KBM-7 (cell line): Measurements from ENCODE around the gene HSP90AB1.

Source experiments
- DNase-seq: peaks from one replicate; pipeline ENCODE4 v3.0.0-alpha.2; 2015
- in situ Hi-C: fragments of 300-500 bp; cut with MboI; formaldehyde crosslinking; loops from 2 replicates; pipeline ENCODE4 v1.14.3; 2020; ENCODE audit warnings: low sequenced_read_pairs, low pct_unique_long_range_greater_than_20kb, mixed read lengths

Gene HSP90AB1

DNA sequence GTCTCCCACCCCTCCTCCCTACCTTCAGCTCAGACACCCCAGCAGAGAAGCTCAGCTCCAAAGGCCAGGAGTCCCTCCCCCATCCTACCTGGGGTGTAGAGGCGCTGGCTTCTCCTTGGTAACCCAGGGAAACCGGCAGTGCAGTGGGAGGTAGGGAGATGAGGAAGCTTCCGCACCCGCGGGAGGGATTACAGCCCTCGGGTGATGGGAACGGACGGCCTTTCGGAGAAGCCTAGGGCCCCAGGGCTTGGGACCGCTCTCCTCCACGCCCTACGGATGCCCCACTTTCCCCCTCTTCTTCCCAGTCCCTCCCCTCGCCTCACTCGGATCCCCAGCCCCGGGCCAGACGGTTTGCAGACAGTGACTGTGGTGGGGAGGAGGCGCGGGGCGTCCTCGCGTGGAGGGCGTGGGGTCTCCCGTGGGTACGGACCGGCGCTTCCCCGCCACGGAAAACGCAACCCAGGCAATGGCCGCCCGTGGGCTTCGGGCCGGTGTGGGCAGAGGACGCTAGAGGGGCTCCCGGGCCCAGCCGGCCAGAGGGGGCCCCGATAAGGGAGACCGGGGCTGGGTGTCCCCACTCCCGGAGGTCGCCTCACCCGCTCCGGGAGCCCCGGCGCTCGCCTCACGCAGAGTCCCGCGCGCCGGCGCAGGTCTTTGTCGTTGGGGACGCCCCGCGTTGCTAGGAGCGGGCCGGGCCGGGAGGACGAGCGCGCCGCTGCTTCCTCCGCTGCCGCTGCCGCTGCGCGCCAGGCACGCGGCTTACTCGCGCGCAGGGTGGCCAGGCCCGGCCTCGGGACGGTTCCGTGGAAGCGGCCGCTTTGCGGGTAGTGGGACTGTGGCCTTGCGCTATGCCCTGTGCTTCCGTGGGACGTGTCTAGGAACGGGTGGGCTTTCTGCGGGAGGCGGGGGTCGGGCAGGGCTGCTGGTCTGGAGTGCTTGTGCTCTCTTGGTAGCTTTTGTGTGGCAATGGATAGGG, 50.5 kb downstream of the HSP90AB1 start:
- in situ Hi-C loops = no loop called here
- DNase-seq = no peak

DNA sequence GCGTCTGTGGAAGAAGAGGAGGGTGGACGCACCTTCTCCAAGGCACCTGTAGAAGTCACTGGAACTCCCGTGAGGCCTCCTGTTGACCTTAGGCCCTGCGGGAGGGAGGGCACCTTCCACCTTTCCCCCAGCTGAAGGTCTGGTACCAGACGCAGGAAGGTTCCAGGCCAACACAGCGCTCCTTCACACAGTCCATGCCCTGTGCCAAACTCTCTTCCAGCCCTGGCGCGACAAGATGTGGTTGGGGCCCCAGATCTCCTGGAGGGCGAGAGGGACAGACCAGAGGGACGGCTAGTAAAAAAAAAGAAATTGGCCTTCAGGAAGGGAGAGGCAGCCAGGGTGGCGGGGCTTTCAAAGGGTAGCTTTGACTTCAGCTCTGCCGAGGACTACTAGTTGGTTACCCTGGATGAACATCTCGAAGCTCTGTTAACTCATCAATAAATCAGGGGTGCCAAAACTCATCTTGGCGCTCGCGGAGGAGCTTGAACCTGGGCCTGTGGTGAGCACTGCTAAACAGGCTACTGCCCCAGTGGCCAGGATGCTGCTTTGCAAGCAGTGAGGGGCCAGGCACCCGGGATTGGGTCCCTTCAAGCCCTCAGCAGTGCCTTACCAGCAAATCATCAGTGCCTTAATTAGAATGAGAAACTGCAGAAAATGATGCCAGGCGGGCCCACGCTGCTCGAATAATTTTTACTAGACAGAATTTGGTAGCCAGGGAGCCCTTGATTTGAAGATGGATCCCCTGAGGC, 51.3 kb downstream of the HSP90AB1 start:
- in situ Hi-C loops = no loop called here
- no peak for DNase-seq

DNA sequence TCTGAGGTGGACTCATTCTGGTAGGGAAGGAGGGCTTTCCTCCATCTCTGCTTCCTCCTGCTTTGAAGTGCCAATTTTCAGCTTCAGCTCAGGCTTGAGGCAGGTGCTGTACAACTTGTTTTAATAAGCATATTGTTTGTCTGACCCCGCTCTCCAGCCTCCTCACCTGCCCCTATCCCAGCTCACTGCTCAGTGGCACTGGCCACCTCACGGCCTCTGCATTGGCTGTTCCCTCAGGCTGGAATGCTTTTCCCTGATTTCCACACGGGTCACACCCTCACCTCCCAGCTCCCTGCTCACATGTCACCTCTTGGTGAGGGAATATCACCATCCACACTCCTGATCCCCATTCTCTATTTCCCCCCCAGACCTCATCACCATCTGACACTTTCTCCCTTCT, 52.0 kb downstream of the HSP90AB1 start:
- in situ Hi-C loops = no loop called here

DNA sequence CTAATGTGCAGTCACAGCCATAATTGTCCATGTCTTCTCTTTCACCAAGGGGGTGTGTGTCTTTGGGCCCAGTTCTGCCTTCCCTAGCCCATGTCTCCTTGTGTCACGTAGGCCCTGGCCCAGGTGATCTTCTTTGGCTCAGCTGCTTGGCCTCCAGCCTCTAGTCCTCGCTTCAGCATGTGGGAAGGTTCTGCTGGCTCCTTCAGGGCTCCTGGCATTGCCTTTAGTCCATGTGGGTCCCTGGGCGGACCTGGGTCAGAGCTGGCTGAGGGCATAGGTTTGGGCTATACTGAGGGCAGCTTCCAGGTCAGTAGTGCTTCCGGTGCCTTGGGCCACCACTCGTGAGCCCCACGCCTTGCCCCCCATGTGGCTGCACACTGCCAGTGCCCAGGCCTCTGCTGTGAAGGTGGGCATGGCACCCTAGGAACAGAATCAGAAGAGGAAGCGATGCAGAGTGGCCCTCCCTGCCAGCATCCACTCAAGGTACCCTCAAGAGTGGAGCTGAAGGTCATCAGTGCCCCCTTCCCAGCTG, 53.5 kb downstream of the HSP90AB1 start:
- DNase-seq = no peak
- in situ Hi-C loops = no loop called here

More for the DNA sequence above, 52.0 kb downstream of the HSP90AB1 start:
- no peak for DNase-seq

DNA sequence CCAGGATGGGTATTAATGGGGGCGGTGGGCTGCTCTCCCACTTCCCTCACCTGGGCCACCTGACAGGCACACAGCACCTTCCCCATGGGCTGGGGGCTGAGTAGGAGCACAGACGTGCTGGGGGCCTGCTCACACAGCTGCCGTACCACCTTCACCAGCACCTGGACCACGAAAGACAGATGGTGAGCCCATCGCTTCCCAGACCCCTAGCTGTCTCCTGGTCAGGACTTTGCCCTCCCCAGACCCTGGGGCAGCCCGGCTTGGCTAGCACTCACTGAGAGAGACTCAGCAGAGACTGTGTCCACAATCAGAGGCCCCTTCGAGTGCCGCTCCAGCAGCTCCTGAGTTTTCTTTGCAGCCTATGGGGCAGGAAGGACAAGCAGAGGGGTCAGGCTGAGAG, 54.2 kb downstream of the HSP90AB1 start:
- no peak for DNase-seq
- in situ Hi-C loops = no loop called here

DNA sequence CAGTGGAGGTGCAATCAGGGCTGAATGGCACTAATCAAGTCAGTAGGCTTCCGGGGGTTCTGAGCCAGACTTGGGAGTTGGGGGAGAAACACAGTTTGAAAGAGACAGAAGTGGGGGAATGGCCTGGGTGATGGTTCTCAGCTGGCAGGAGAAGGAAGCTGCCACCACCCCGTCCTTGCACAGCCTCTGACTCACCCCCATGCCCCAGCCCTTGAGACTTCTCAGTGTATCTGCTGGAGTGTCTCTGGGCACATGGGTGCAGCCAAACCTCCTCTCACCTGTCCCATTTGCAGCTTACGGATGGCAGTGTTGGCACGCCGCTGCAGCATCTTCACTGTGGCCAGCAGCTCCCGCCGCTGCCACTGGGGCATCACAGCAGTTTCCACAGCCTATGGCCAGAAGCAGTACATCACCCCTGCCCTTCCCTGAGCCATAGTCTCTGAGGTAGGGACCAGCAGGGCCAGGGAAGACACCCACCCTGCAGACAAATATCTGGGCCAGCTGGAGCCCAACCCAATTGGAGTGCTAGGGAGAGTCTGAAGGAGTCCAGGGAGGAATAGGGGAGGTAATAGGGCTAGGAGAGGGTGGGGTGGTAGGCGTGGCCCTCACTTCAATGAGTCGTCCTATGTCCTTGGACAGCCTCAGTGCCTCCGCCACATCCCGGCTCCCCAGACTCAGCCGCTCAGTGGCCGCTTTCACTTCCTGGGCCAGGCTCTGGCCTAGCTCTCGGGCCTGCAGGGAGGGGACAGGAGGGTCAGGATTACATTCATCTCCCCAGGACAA, 55.1 kb downstream of the HSP90AB1 start:
- no peak for DNase-seq
- in situ Hi-C loops = no loop called here

DNA sequence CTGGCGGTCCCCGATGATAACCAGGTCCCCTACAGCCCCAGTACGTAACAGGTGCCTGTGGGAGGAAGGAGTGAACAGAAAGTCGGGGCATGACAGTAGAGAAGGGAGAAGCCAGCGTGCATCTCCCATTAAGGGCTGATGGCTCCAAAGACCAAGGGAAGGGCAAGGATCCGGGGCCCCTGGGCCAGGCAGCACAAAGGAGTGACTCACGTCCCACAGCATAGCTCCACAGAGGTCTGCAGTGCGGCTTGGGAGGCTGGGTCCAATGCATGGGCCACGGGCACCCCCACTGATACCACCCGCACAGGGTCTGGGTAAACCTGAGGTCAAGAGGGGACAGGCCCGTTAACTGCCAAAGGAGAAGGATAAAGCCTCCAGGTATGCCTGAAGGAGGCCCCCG, 56.0 kb downstream of the HSP90AB1 start:
- no peak for DNase-seq
- in situ Hi-C loops = no loop called here
